K562 (cell line): ENCODE measurements around the gene DDC. TPM values are rescaled to one million over a fixed set of nuclear protein-coding genes. Genes with fewer than 3 reads are reported as not detected.
A peak's percentile ranks its signal among the peaks of the same experiment; 100 is the strongest.

Source experiments
- E2F6 ChIP-seq, 2 experiments: IDR thresholded peaks; 2 replicates each; pipeline ENCODE4 v1.6.1; 2011; ENCODE audit warnings: borderline replicate concordance in 1 of 2, control low read depth in 1 of 2, low read depth in 1 of 2, low read length in 1 of 2, mild to moderate bottlenecking in 1 of 2, mixed read lengths in 1 of 2, moderate library complexity in 1 of 2; ENCODE audit not compliant: insufficient read depth in 1 of 2, insufficient read length in 1 of 2, poor library complexity in 1 of 2, severe bottlenecking in 1 of 2; ENCODE audit errors: extremely low read depth in 1 of 2
- JUNB ChIP-seq: fragments of 450-650 bp; formaldehyde crosslinking; conservative IDR thresholded peaks from 2 replicates; pipeline ENCODE4 v1.4.0; 2020; ENCODE audit warnings: mild to moderate bottlenecking
- MBD2 ChIP-seq: sonication (generic); IDR thresholded peaks from 2 replicates; pipeline ENCODE4 v1.6.1; 2016; ENCODE audit warnings: low read depth, borderline replicate concordance
- NCOA2 ChIP-seq, 2 experiments: fragments of 450-650 bp; IDR thresholded peaks; 2 replicates each; pipeline ENCODE4 v1.6.1; 2018; ENCODE audit warnings: mild to moderate bottlenecking in 2 of 2, moderate library complexity in 1 of 2; ENCODE audit not compliant: partially characterized antibody in 2 of 2
- NELFE ChIP-seq: IDR thresholded peaks from 2 replicates; pipeline ENCODE4 v1.6.1; 2011; ENCODE audit warnings: mild to moderate bottlenecking; ENCODE audit not compliant: insufficient read depth, insufficient read length
- PHF21A ChIP-seq: fragments of 450-650 bp; IDR thresholded peaks from 2 replicates; pipeline ENCODE4 v1.6.1; 2017; ENCODE audit warnings: low read depth, borderline replicate concordance
- SNIP1 ChIP-seq: fragments of 450-650 bp; IDR thresholded peaks from 2 replicates; pipeline ENCODE4 v1.7.1; 2017; ENCODE audit warnings: low read depth, mild to moderate bottlenecking
- TAL1 ChIP-seq: fragments of 450-650 bp; IDR thresholded peaks from 2 replicates; pipeline ENCODE4 v1.6.1; 2016; ENCODE audit warnings: mild to moderate bottlenecking
- TCF7 ChIP-seq: sonication (generic); IDR thresholded peaks from 2 replicates; pipeline ENCODE4 v1.6.1; 2016; ENCODE audit warnings: antibody characterized with exemption, borderline replicate concordance
- TFE3 ChIP-seq: fragments of 450-650 bp; formaldehyde crosslinking; IDR thresholded peaks from 2 replicates; pipeline ENCODE4 v1.4.0; 2020; ENCODE audit warnings: mild to moderate bottlenecking, mixed read lengths
- ZBTB2 ChIP-seq: fragments of 450-650 bp; IDR thresholded peaks from 2 replicates; pipeline ENCODE4 v1.6.1; 2016; ENCODE audit warnings: antibody characterized with exemption
- ZBTB7A ChIP-seq: IDR thresholded peaks from 2 replicates; pipeline ENCODE4 v1.6.1; 2011; ENCODE audit warnings: low read depth, mild to moderate bottlenecking, low read length, moderate library complexity, borderline replicate concordance; ENCODE audit not compliant: control insufficient read depth
- ZNF133 ChIP-seq: fragments of 250-450 bp; sonication (Bioruptor Pico); IDR thresholded peaks from 2 replicates; pipeline ENCODE4 v1.4.0; 2020; ENCODE audit warnings: mild to moderate bottlenecking
- ZNF239 ChIP-seq: fragments of 250-450 bp; sonication (Bioruptor Pico); IDR thresholded peaks from 2 replicates; pipeline ENCODE4 v1.4.0; 2020; ENCODE audit warnings: mild to moderate bottlenecking
- ZNF354B ChIP-seq: fragments of 250-450 bp; sonication (Bioruptor Pico); IDR thresholded peaks from 2 replicates; pipeline ENCODE4 v1.4.0; 2020
- ZNF57 ChIP-seq: fragments of 450-650 bp; formaldehyde crosslinking; IDR thresholded peaks from 2 replicates; pipeline ENCODE4 v1.4.0; 2020; ENCODE audit warnings: mild to moderate bottlenecking, moderate library complexity
- ZNF589 ChIP-seq: fragments of 200-800 bp; sonication (Bioruptor generic); IDR thresholded peaks from 2 replicates; pipeline ENCODE4 v1.6.1; 2016; ENCODE audit warnings: low read depth, missing genetic modification characterization, missing compliant biosample characterization
- polyA plus RNA-seq, 8 experiments: library from polyadenylated mRNA; depleted of rRNA in 4 of 8; stranded (reverse) in 5 of 8; unstranded in 3 of 8; fragments of >200 nt; fragmentation: Nextera tagmentation in 2 of 8; fragmentation: Illumina TruSeq in 1 of 8; extraction: Ambion mirVana in 2 of 8; extraction: Trizol in 1 of 8; gene quantifications; 2 replicates each; pipeline versions ENCODE4 v1.2.1 to v1.2.3, GENCODE V29; 2011 to 2014; ENCODE audit warnings: inconsistent platforms in 1 of 8, missing spikeins in 1 of 8
- total RNA-seq, 7 experiments: library from RNA; depleted of rRNA in 6 of 7; stranded (reverse); fragments of >200 nt in 6 of 7; fragmentation: Illumina TruSeq in 2 of 7; extraction: Trizol in 2 of 7; gene quantifications; 2 replicates each; pipeline versions ENCODE4 v1.2.1 to v1.2.3, GENCODE V29; 2011 to 2021; ENCODE audit warnings: low replicate concordance in 1 of 7
- TF ChIP-seq, protein P1 (sequence below): fragments of 250-450 bp; sonication (Bioruptor Pico); IDR thresholded peaks from 2 replicates; pipeline ENCODE4 v1.5.1; 2021; ENCODE audit warnings: mild to moderate bottlenecking
- TF ChIP-seq, protein P2 (sequence below): IDR thresholded peaks from 2 replicates; pipeline ENCODE4 v1.6.1; 2011; ENCODE audit not compliant: insufficient read length; ENCODE audit errors: extremely low read depth
- TF ChIP-seq, protein P3 (sequence below): fragments of 250-450 bp; sonication (Bioruptor Pico); IDR thresholded peaks from 2 replicates; pipeline ENCODE4 v1.8.0; 2021; ENCODE audit warnings: moderate library complexity, mild to moderate bottlenecking, inconsistent platforms

DDC gene
- total and polyA plus RNA-seq, 9 of the 15 experiments (the other 6 are each of a cell fraction or from before 2014, with no cell fraction given) = not detected

DNA sequence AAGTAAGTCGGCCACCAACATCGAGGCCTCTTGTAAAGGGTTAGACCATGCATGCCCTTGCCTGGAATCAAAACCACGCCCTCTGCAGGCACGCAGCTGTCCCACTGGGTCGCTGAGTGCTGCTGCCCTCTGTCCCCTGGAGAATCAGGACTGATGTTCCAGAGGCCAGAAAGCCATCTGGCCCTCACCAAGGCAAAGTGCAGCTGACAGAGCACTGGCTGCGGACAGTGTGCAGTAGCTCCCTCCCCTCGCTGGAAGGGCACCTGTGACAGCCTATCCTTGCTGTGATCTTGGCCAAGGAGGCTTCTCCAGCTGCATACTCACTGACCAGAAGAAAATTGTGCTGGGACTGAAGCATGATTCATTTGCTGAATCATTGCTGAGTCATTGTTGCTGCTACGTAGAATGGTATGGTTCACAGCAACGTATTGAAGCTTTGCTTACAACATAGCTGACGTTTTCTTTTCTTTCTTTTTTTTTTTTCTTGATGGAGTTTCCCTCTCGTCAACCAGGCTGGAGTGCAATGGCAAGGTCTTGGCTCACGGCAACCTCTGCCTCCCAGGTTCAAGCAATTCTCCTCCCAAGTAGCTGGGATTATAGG lies 30.4 kb downstream of the DDC start (continued):
- peak; percentile 36 to 48 for TF ChIP-seq E2F6 (IDR thresholded peaks at IDR 0.05; ENCODE audit: borderline replicate concordance in 1 of 2, extremely low read depth in 1 of 2, insufficient read depth in 1 of 2, insufficient read length in 1 of 2, low read depth in 1 of 2, low read length in 1 of 2, poor library complexity in 1 of 2, severe bottlenecking in 1 of 2)
- TF ChIP-seq ZBTB2 = no peak; the same call in 1 of the 2 replicates
- TF ChIP-seq JUNB (CRISPR knock-in tag) = peak; percentile 76; the same call in 1 of the 2 replicates
- no peak for TF ChIP-seq NCOA2 (IDR thresholded peaks at IDR 0.05; ENCODE audit: partially characterized antibody in 2 of 2)
- peak; percentile 92 for TF ChIP-seq ZNF589 (CRISPR knock-in tag)
- TF ChIP-seq TFE3 = no peak
- TF ChIP-seq ZBTB7A = no peak
- TF ChIP-seq TAL1 = peak; percentile 42; the same call in 1 of the 2 replicates
- TF ChIP-seq, protein P1, sequence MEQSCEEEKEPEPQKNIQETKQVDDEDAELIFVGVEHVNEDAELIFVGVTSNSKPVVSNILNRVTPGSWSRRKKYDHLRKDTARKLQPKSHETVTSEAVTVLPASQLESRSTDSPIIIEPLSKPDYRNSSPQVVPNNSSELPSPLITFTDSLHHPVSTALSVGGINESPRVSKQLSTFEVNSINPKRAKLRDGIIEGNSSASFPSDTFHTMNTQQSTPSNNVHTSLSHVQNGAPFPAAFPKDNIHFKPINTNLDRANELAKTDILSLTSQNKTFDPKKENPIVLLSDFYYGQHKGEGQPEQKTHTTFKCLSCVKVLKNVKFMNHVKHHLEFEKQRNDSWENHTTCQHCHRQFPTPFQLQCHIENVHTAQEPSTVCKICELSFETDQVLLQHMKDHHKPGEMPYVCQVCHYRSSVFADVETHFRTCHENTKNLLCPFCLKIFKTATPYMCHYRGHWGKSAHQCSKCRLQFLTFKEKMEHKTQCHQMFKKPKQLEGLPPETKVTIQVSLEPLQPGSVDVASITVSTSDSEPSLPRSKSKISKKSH (CRISPR knock-in tag) = no peak
- no peak for TF ChIP-seq NELFE
- no peak for TF ChIP-seq SNIP1
- no peak for TF ChIP-seq ZNF239 (CRISPR knock-in tag)
- peak; percentile 41; the same call in 1 of the 2 replicates for TF ChIP-seq MBD2
- no peak for TF ChIP-seq ZNF133 (CRISPR knock-in tag)
- TF ChIP-seq, protein P2, sequence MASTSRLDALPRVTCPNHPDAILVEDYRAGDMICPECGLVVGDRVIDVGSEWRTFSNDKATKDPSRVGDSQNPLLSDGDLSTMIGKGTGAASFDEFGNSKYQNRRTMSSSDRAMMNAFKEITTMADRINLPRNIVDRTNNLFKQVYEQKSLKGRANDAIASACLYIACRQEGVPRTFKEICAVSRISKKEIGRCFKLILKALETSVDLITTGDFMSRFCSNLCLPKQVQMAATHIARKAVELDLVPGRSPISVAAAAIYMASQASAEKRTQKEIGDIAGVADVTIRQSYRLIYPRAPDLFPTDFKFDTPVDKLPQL = no peak
- no peak for TF ChIP-seq TCF7
- no peak for TF ChIP-seq ZNF57 (CRISPR knock-in tag)
- TF ChIP-seq PHF21A = peak; percentile 68; the same call in 1 of the 2 replicates
- TF ChIP-seq, protein P3, sequence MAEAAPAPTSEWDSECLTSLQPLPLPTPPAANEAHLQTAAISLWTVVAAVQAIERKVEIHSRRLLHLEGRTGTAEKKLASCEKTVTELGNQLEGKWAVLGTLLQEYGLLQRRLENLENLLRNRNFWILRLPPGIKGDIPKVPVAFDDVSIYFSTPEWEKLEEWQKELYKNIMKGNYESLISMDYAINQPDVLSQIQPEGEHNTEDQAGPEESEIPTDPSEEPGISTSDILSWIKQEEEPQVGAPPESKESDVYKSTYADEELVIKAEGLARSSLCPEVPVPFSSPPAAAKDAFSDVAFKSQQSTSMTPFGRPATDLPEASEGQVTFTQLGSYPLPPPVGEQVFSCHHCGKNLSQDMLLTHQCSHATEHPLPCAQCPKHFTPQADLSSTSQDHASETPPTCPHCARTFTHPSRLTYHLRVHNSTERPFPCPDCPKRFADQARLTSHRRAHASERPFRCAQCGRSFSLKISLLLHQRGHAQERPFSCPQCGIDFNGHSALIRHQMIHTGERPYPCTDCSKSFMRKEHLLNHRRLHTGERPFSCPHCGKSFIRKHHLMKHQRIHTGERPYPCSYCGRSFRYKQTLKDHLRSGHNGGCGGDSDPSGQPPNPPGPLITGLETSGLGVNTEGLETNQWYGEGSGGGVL (CRISPR knock-in tag) = no peak
- TF ChIP-seq ZNF354B (CRISPR knock-in tag) = no peak
